NCI-H1105 treated with DMSO at 0.1 percent for 48 hours (cell line): ENCODE measurements around the gene ETNK1.
"Not testable (repeated sequence)": the region's sequence is repeated elsewhere in the genome, so short reads cannot be mapped to it uniquely, and the experiment has no call there.

Experiments used
- DNase-seq: peaks from one replicate; lab custom pipeline; 2025; lab: John Stamatoyannopoulos, UW

ETNK1 gene

DNA sequence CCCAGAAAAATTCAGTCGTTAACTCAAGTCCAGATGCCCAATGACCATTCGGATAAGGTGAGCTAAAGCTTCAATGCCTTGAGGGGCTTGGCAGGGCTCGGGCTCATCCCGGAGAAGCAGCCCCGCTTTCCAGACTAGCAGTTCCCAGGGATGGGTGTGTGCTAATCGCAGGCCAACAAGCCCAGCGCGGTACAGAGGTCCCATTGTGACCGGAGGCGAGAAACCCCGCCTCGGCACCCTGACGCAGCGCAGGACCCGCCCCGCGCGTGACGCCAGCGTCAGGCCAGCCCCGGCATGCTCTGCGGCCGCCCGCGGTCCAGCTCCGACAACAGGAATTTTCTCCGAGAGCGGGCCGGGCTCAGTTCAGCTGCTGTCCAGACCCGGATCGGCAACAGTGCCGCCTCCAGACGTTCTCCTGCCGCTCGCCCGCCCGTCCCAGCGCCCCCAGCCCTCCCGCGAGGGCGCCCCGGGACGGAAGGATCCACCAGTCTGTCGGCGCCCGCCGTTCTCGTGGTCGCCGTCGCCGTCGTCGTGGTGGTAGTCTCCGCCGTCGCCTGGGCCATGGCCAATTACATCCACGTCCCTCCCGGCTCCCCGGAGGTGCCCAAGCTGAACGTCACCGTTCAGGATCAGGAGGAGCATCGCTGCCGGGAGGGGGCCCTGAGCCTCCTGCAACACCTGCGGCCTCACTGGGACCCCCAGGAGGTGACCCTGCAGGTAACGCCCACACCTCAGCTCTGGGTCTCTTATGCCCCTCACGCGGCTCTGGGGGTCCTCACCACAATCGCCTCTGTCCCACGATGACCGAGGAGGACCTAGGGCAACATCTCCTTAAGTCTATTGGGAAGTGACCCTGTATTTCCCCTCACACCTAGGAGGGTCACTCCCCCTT lies at the start of gene ETNK1:
ETNK1 (plus strand) TSS at position 302 of the 892 bp plus-strand sequence; CDS start at position 562, 260 bp downstream.
- DNase-seq: peak; percentile 83

DNA sequence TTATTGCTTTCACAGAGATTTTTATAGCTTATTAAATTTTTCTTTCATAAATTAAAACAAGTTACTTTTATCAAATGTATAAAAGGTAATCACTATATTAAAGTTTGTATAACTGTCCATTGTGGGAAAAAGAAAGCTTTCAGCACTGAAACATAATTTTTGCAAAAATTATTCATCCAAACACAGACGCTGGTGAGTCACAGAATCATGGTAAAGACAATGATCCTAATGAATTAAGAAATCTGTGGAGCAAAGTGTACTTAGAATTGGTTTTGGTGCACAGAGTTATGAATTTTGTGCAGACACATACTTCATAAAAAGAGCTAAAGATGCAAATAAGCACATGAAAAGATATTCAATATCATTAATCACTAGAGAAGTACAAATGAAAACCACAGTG lies 48.9 kb upstream of the ETNK1 start:
- DNase-seq: no peak

DNA sequence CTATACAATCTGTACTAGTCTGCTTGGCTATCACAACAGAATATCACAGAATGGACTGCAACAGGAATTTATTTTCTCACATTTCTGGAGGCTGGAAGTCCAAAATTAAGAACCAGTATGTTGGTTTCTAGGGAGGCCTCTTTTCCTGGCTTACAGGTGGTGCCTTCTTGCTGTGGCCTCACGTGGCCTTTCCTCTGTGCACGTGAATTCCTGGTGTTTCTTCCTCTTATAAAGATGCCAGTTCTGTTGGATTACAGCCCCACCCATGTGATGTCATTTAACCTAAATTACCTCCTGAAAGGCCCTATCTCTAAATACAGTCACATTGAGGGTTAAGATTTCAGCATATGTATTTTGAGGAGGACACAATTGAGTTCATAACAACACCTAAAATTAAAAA lies 48.5 kb upstream of the ETNK1 start:
- DNase-seq: no peak

GRCh38 chr12:22577667-22578066 lies 47.3 kb upstream of the ETNK1 start:
- no peak for DNase-seq

- no peak for DNase-seq
These were observed 46.6 kb upstream of the ETNK1 start for GRCh38 chr12:22578328-22578727.

GRCh38 chr12:22588817-22589216 lies 36.2 kb upstream of the ETNK1 start:
- peak; percentile 11 for DNase-seq

- DNase-seq: no peak
These were observed 31.1 kb upstream of the ETNK1 start for GRCh38 chr12:22593864-22594263.

GRCh38 chr12:22597539-22597938 lies 27.4 kb upstream of the ETNK1 start:
- DNase-seq: not testable (repeated sequence)

- no peak for DNase-seq
These were observed 26.7 kb upstream of the ETNK1 start for GRCh38 chr12:22598141-22598762.

DNA sequence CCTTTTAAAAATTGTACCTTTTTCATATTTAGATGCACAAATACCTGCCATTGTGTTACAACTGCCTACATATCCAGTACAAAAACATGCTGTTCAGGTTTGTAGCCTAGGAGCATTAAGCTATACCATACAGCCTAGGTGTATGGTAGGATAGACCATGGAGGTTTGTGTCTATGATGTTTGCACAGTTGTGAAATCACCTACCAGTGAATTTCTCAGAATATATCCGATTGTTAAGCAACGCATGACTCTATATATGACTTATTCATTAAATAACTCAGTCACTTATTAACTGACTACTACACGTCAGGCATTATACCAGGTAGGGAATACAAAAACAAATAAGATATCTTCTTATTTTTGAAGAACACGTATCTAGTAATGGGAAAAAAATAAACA lies 26.2 kb upstream of the ETNK1 start:
- DNase-seq: no peak

DNA sequence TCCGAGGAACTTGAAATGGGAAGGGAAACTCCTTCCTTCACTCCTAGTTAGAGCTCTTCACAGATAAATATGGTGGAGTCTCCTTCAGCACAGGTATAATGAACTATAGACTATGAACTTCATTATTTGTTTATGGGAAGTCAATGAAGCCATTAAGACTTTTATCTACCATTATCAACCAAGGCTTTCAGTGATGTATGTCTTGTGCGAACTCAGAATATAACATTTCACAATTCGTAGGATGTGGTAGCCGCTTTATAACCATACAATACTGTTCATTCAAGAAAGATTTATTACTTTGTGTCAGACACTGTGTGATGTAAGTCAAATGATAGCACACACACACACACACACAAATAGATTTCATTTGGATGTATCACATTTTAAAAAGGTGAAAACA lies 24.8 kb upstream of the ETNK1 start:
- no peak for DNase-seq

GRCh38 chr12:22609501-22609900 lies 15.5 kb upstream of the ETNK1 start:
- no peak for DNase-seq

- DNase-seq: no peak
These were observed 14.8 kb upstream of the ETNK1 start for GRCh38 chr12:22610131-22610530.

- not testable (repeated sequence) for DNase-seq
These were observed 12.1 kb upstream of the ETNK1 start for GRCh38 chr12:22612822-22613221.

DNA sequence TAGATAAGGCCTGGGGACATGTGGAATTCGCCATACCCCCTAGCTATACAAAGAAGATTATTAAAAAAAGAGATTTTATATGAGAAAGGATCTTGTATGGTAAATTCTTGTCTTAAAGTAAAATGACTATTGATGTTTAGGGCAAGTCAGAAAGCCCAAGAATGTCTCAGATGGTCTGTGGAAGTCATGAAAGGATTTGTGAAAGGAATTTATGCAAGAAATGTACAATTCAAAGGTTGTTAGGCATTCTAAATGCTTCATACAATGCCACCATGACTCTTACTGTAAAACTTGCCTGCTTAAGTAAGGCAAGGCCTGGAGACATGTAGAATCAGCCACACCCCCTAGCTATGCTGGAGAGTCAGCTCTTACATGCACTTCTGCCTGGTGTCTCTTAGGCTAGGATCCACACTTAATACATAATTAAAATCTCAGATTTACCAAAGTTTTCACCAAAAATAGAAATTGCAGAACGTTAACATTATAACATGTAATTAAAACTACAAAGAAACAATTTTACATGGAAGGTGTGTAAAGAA lies 8.9 kb upstream of the ETNK1 start:
- DNase-seq: no peak

- no peak for DNase-seq
These were observed 7.3 kb upstream of the ETNK1 start for GRCh38 chr12:22617630-22618029.

- no peak for DNase-seq
These were observed 462 bp upstream of the ETNK1 start for GRCh38 chr12:22624548-22624869.

DNA sequence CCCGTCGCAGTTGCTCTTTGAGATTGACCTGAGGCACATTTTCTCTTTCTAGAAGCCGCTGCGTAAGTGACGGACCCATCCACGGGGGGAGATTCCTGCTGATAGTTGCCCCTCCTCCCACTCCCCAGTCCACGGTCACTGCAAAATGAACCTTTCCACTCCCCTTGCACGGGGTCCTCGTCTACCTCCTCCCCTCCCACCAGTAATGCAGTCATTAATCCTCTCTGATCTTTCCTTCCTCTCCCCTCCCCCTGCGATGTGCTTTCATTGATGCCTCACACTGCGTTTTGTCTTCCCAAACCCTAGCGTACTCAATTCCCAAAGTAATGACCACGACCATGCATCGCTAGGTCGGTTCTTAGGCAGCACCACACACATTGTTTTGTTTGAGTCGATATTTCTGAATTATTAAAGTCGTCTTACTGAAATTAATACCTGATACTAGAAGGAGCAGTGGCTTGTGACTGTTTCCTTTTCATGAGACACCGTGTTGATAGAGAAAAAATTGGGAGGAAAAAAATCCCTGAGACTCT lies 857 bp downstream of the ETNK1 start:
- DNase-seq: peak; percentile 53

GRCh38 chr12:22626406-22626805 lies 1.4 kb downstream of the ETNK1 start:
- DNase-seq: no peak

GRCh38 chr12:22627371-22627770 lies 2.4 kb downstream of the ETNK1 start:
- no peak for DNase-seq

- no peak for DNase-seq
These were observed 3.3 kb downstream of the ETNK1 start for GRCh38 chr12:22628228-22628627.

DNA sequence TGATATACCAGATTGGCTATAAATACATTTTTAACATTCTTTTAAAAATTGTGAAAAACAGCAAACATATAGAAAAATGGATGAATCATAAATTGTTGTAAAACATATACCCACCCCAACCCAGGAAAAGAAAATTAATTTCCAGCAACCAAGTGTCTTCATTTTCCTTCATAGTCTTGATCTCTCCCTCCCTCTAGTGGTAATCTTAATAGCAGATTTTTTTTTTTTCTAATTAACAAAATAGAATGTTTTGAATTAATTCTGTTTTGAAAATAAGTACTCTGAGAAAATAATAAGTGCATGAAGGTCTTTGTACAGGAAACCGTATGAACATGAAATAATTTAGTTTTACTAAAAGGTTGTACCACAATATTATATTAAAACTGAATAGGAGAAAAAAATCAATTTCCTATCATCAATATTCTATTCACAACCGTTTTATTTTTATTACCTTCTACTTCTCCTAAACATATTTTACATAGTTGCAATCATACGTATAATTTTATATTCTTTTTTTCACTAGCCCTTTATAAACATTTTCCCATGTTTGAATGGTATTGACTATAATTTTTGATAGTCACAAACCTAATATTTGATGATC lies 7.0 kb downstream of the ETNK1 start:
- peak; percentile 19 for DNase-seq

- DNase-seq: no peak
These were observed 9.9 kb downstream of the ETNK1 start for GRCh38 chr12:22634883-22635282.
